Naive thymus-derived CD4-positive, alpha-beta T cell (primary cell): Measurements from ENCODE around the gene NCLN. TPM values are rescaled to one million over a fixed set of nuclear protein-coding genes. Genes with fewer than 3 reads are reported as not detected.

Experiments
- ATAC-seq: fragments of 150-1000 bp; cut with Tn5 transposase; 2 replicates; pipeline ENCODE4 v1.10.0; 2021; ENCODE audit warnings: mild to moderate bottlenecking, moderate library complexity
- CTCF ChIA-PET: fragments of 350-600 bp; sonication (Branson Sonifier 250); formaldehyde crosslinking; loops from one replicate; lab custom pipeline; 2021; ENCODE audit warnings: antibody characterized with exemption; lab: Charles Lee
- POLR2A ChIA-PET: fragments of 350-600 bp; sonication (Branson Sonifier 250); formaldehyde crosslinking; loops from one replicate; lab custom pipeline; 2021; ENCODE audit warnings: antibody characterized with exemption, inconsistent platforms; lab: Charles Lee
- DNase-seq, 9 donors: peaks; one replicate each; pipeline versions ENCODE4 v3.0.0 to v3.0.0-alpha.2; 2020 to 2022; ENCODE audit warnings: mixed read lengths in 1 of 9
- H3K27ac ChIP-seq: one replicate; pipeline ENCODE4 v1.7.0; 2013; ENCODE audit warnings: mild to moderate bottlenecking, low read depth, low read length, moderate library complexity
- H3K27me3 ChIP-seq, 2 donors: one replicate each; pipeline ENCODE4 v1.7.0; 2013; ENCODE audit warnings: low read length in 2 of 2, mild to moderate bottlenecking in 2 of 2, moderate library complexity in 2 of 2; ENCODE audit not compliant: control insufficient read depth in 2 of 2, insufficient read depth in 2 of 2
- H3K36me3 ChIP-seq, 3 experiments: 1 replicate in 2 of 3; 2 replicates in 1 of 3; pipeline ENCODE4 v1.7.0; 2013; ENCODE audit warnings: low read length in 3 of 3, mild to moderate bottlenecking in 3 of 3, moderate library complexity in 1 of 3; ENCODE audit not compliant: insufficient read depth in 3 of 3, control insufficient read depth in 2 of 3
- H3K4me1 ChIP-seq, 2 donors: one replicate each; pipeline ENCODE4 v1.7.0; 2013; ENCODE audit warnings: low read length in 2 of 2, mild to moderate bottlenecking in 2 of 2, moderate library complexity in 1 of 2; ENCODE audit not compliant: control insufficient read depth in 2 of 2, insufficient read depth in 2 of 2
- H3K4me3 ChIP-seq: 2 replicates; pipeline ENCODE4 v1.7.0; 2013; ENCODE audit warnings: mild to moderate bottlenecking, low read length
- H3K9me3 ChIP-seq, 3 experiments: 1 replicate in 2 of 3; 2 replicates in 1 of 3; pipeline ENCODE4 v1.7.0; 2013; ENCODE audit warnings: low read length in 3 of 3; ENCODE audit not compliant: control insufficient read depth in 2 of 3
- H3K27ac Mint-ChIP-seq, 9 donors: one replicate each; pipeline ENCODE4 v1.8.0; 2020 to 2022; ENCODE audit warnings: mixed read lengths in 9 of 9, mild to moderate bottlenecking in 8 of 9, moderate library complexity in 5 of 9, inconsistent platforms in 2 of 9
- H3K27me3 Mint-ChIP-seq, 5 donors: one replicate each; pipeline ENCODE4 v1.8.0; 2021 to 2022; ENCODE audit warnings: mixed read lengths in 5 of 5, mild to moderate bottlenecking in 1 of 5
- H3K36me3 Mint-ChIP-seq, 5 donors: one replicate each; pipeline ENCODE4 v1.8.0; 2020 to 2022; ENCODE audit warnings: mixed read lengths in 5 of 5, mild to moderate bottlenecking in 3 of 5, inconsistent platforms in 1 of 5
- H3K4me1 Mint-ChIP-seq, 7 donors: one replicate each; pipeline ENCODE4 v1.8.0; 2020 to 2022; ENCODE audit warnings: mixed read lengths in 7 of 7, mild to moderate bottlenecking in 3 of 7, inconsistent platforms in 1 of 7
- H3K4me3 Mint-ChIP-seq, 10 donors: one replicate each; pipeline ENCODE4 v1.8.0; 2020 to 2022; ENCODE audit warnings: mild to moderate bottlenecking in 10 of 10, mixed read lengths in 10 of 10, moderate library complexity in 6 of 10, inconsistent platforms in 2 of 10
- H3K9me3 Mint-ChIP-seq, 11 donors: one replicate each; pipeline ENCODE4 v1.8.0; 2020 to 2022; ENCODE audit warnings: mixed read lengths in 11 of 11, mild to moderate bottlenecking in 4 of 11, inconsistent platforms in 1 of 11, moderate library complexity in 1 of 11
- intact Hi-C, 2 donors: fragments of 100-400 bp; cut with micrococcal nuclease; formaldehyde crosslinking; loops; one replicate each; pipeline ENCODE4 v1.15.1; 2023
- polyA plus RNA-seq, 2 donors: library from polyadenylated mRNA; unstranded; fragments of 300-500 nt; fragmentation: Illumina TruSeq; gene quantifications; one replicate each; pipeline ENCODE4 v1.2.3, GENCODE V29; 2021
- total RNA-seq, 6 experiments: library from RNA in 5 of 6; stranded (reverse) in 5 of 6; gene quantifications; 1 replicate in 5 of 6; 2 replicates in 1 of 6; pipeline ENCODE4 v1.2.3 and lab custom pipeline; 2021 to 2026

NCLN gene
- total and polyA plus RNA-seq, 7 experiments from 2014 or later, result 19.9 to 64.7 (median 51.7) TPM

- no peak for DNase-seq
- H3K9me3 ChIP-seq, result peaks cover 0 to 6% (median 0%) of the 10 kb centered on the region in 3 experiments
- Mint-ChIP-seq H3K36me3 (peaks cover 0 to 31% (median 0%) of the 10 kb centered on the region in 5 donors), H3K9me3 (no peaks in the 10 kb centered on the region), H3K27ac (no peak overlapping the region), H3K4me3 (no peak overlapping the region), H3K4me1 (peaks cover 0 to 25% (median 0%) of the 10 kb centered on the region in 7 donors), H3K27me3 (no peaks in the 10 kb centered on the region)
- H3K4me1 ChIP-seq, result peaks cover 0 to 5% of the 10 kb centered on the region in 2 donors
- no peaks in the 10 kb centered on the region for H3K36me3 ChIP-seq
- POLR2A ChIA-PET, result no interaction called here
- no peaks in the 10 kb centered on the region for H3K27me3 ChIP-seq
- ATAC-seq, result no peak
- no peak overlapping the region for H3K4me3 ChIP-seq
- no peak overlapping the region for H3K27ac ChIP-seq
- intact Hi-C loops, result no loop called here
- CTCF ChIA-PET, result interaction anchor here (0.9 kb wide), 1 partner anchor 11 kb away, joined by 4 read pairs; no protein-coding TSS in a partner anchor
These were observed 36.6 kb upstream of the NCLN start for GRCh38 chr19:3149089-3149488.

- Mint-ChIP-seq H3K4me3 (no peak overlapping the region), H3K36me3 (peaks cover 0 to 31% (median 0%) of the 10 kb centered on the region in 5 donors), H3K27ac (peak overlapping the region in 1 of 9 donors; percentile 38), H3K27me3 (no peaks in the 10 kb centered on the region), H3K4me1 (peaks cover 0 to 24% (median 0%) of the 10 kb centered on the region in 7 donors), H3K9me3 (no peaks in the 10 kb centered on the region)
- Histone ChIP-seq H3K27me3 (no peaks in the 10 kb centered on the region), H3K27ac (no peak overlapping the region), H3K4me1 (peaks cover 4 to 10% of the 10 kb centered on the region in 2 donors), H3K9me3 (peaks cover 0 to 6% (median 0%) of the 10 kb centered on the region in 3 experiments), H3K4me3 (no peak overlapping the region), H3K36me3 (no peaks in the 10 kb centered on the region)
- ChIA-PET POLR2A (no interaction called here), CTCF (interaction anchor here (0.9 kb wide), 1 partner anchor 12 kb away, joined by 4 read pairs; no protein-coding TSS in a partner anchor)
- intact Hi-C loops, result no loop called here
- ATAC-seq, result no peak
- DNase-seq, result no peak
These were observed 35.9 kb upstream of the NCLN start for GRCh38 chr19:3149526-3150505.

GRCh38 chr19:3150739-3151329, 34.9 kb upstream of the NCLN start:
- ATAC-seq, result no peak
- H3K9me3 ChIP-seq, result peaks cover 0 to 6% (median 0%) of the 10 kb centered on the region in 3 experiments
- no peak for DNase-seq
- H3K36me3 Mint-ChIP-seq, result peaks cover 0 to 32% (median 0%) of the 10 kb centered on the region in 5 donors
- no peak overlapping the region for H3K4me3 ChIP-seq
- H3K27me3 ChIP-seq, result no peaks in the 10 kb centered on the region
- H3K4me1 ChIP-seq, result peaks cover 14 to 21% of the 10 kb centered on the region in 2 donors
- no peaks in the 10 kb centered on the region for H3K36me3 ChIP-seq
- H3K27ac ChIP-seq, result no peak overlapping the region
- ChIA-PET CTCF (no interaction called here), POLR2A (no interaction called here)
- intact Hi-C loops, result no loop called here
- no peaks in the 10 kb centered on the region for H3K27me3 Mint-ChIP-seq
- no peak overlapping the region for H3K27ac Mint-ChIP-seq
- H3K4me3 Mint-ChIP-seq, result no peak overlapping the region
- H3K9me3 Mint-ChIP-seq, result no peaks in the 10 kb centered on the region
- peaks cover 0 to 20% (median 0%) of the 10 kb centered on the region in 7 donors for H3K4me1 Mint-ChIP-seq

GRCh38 chr19:3151563-3152418, 33.9 kb upstream of the NCLN start:
- intact Hi-C loops, result no loop called here
- Mint-ChIP-seq H3K4me1 (peaks cover 0 to 12% (median 0%) of the 10 kb centered on the region in 7 donors), H3K27me3 (no peaks in the 10 kb centered on the region), H3K9me3 (peaks cover 0 to 3% (median 0%) of the 10 kb centered on the region in 11 donors), H3K36me3 (peaks cover 0 to 37% (median 0%) of the 10 kb centered on the region in 5 donors), H3K4me3 (no peak overlapping the region), H3K27ac (no peak overlapping the region)
- Histone ChIP-seq H3K27ac (no peak overlapping the region), H3K4me1 (peaks cover 17 to 24% of the 10 kb centered on the region in 2 donors), H3K27me3 (no peaks in the 10 kb centered on the region), H3K36me3 (no peaks in the 10 kb centered on the region), H3K4me3 (no peak overlapping the region), H3K9me3 (peaks cover 0 to 6% (median 0%) of the 10 kb centered on the region in 3 experiments)
- ChIA-PET CTCF (interaction anchor here (1.3 kb wide), 1 partner anchor 10 kb away, joined by 7 read pairs; no protein-coding TSS in a partner anchor), POLR2A (interaction anchor here (0.6 kb wide), 1 partner anchor 1765 kb away, joined by 3 read pairs; no protein-coding TSS in a partner anchor)
- ATAC-seq, result no peak
- no peak for DNase-seq

GRCh38 chr19:3152419-3152780, 33.3 kb upstream of the NCLN start:
- Mint-ChIP-seq H3K27me3 (no peaks in the 10 kb centered on the region), H3K4me1 (peaks cover 0 to 14% (median 0%) of the 10 kb centered on the region in 7 donors), H3K36me3 (peaks cover 0 to 40% (median 0%) of the 10 kb centered on the region in 5 donors), H3K27ac (no peak overlapping the region), H3K4me3 (no peak overlapping the region), H3K9me3 (peaks cover 0 to 3% (median 0%) of the 10 kb centered on the region in 11 donors)
- ATAC-seq (no peak), DNase-seq (no peak)
- H3K4me3 ChIP-seq, result no peak overlapping the region
- H3K27me3 ChIP-seq, result no peaks in the 10 kb centered on the region
- peaks cover 17 to 24% of the 10 kb centered on the region in 2 donors for H3K4me1 ChIP-seq
- CTCF ChIA-PET, result interaction anchor here (1.3 kb wide), 1 partner anchor 9 kb away, joined by 7 read pairs; no protein-coding TSS in a partner anchor
- peaks cover 0 to 6% (median 0%) of the 10 kb centered on the region in 3 experiments for H3K9me3 ChIP-seq
- intact Hi-C loops, result no loop called here
- POLR2A ChIA-PET, result interaction anchor here (0.8 kb wide), 1 partner anchor 56 kb away, joined by 3 read pairs; no protein-coding TSS in a partner anchor
- H3K36me3 ChIP-seq, result no peaks in the 10 kb centered on the region
- no peak overlapping the region for H3K27ac ChIP-seq
